H1 (cell line): ENCODE measurements around the gene LTA. TPM values are rescaled to one million over a fixed set of nuclear protein-coding genes. Genes with fewer than 3 reads are reported as not detected.
A peak's percentile ranks its signal among the peaks of the same experiment; 100 is the strongest.

Source experiments
- CTCF ChIA-PET: fragments of 300-600 bp; sonication (Branson Sonifier 250); formaldehyde crosslinking; loops from one replicate; lab custom pipeline; 2021; ENCODE audit not compliant: partially characterized antibody; lab: Charles Lee
- POLR2A ChIA-PET: fragments of 300-600 bp; sonication (Branson Sonifier 250); formaldehyde crosslinking; loops from one replicate; lab custom pipeline; 2021; ENCODE audit warnings: inconsistent platforms; ENCODE audit not compliant: partially characterized antibody; lab: Charles Lee
- DNase-seq, 2 experiments: peaks; one replicate each; pipeline versions ENCODE4 v3.0.0 to v3.0.0-alpha.2; 2010 to 2022; ENCODE audit warnings: low spot score in 2 of 2, low read depth in 1 of 2, mixed read lengths in 1 of 2
- FAIRE-seq: peaks from 2 replicates; lab custom pipeline; 2011; peaks lifted over from hg19 to GRCh38; lab: Jason Lieb, UNC
- H2AFZ ChIP-seq: 2 replicates; pipeline ENCODE4 v1.8.1; 2012; ENCODE audit warnings: low read length, inconsistent platforms
- H2AK5ac ChIP-seq: 2 replicates; pipeline ENCODE4 v1.6.1; 2013; ENCODE audit warnings: low read depth, low read length
- H2BK120ac ChIP-seq: replicated peaks from 2 replicates; pipeline ENCODE3; 2013; ENCODE audit warnings: low read depth, low read length, inconsistent platforms
- H2BK12ac ChIP-seq: 2 replicates; pipeline ENCODE4 v1.6.1; 2013; ENCODE audit warnings: low read depth, low read length
- H2BK15ac ChIP-seq: 2 replicates; pipeline ENCODE4 v1.6.1; 2013; ENCODE audit warnings: low read length
- H2BK20ac ChIP-seq: 2 replicates; pipeline ENCODE4 v1.6.1; 2013; ENCODE audit warnings: low read length
- H2BK5ac ChIP-seq: 2 replicates; pipeline ENCODE4 v1.6.1; 2013; ENCODE audit warnings: low read depth, low read length
- H3K14ac ChIP-seq: 2 replicates; pipeline ENCODE4 v1.6.1; 2013; ENCODE audit warnings: inconsistent platforms; ENCODE audit not compliant: insufficient read length
- H3K18ac ChIP-seq: 2 replicates; pipeline ENCODE4 v1.6.1; 2013; ENCODE audit warnings: low read length; ENCODE audit errors: extremely low read depth
- H3K23ac ChIP-seq: 2 replicates; pipeline ENCODE4 v1.6.1; 2013; ENCODE audit warnings: inconsistent platforms; ENCODE audit not compliant: insufficient read length
- H3K23me2 ChIP-seq: 2 replicates; pipeline ENCODE4 v1.6.1; 2013; ENCODE audit warnings: low read depth, low read length
- H3K27ac ChIP-seq: 2 replicates; pipeline ENCODE4 v1.6.1; 2011; ENCODE audit warnings: low read depth, low read length, inconsistent platforms
- H3K27me3 ChIP-seq, 4 experiments: replicated peaks in 1 of 4; 1 replicate in 1 of 4; 2 replicates in 3 of 4; pipeline versions ENCODE4 v1.6.1 to v1.8.1; 2011 to 2013; ENCODE audit warnings: low read length in 3 of 4, mild to moderate bottlenecking in 3 of 4, inconsistent platforms in 2 of 4, mixed read lengths in 2 of 4, moderate library complexity in 1 of 4; ENCODE audit not compliant: control insufficient read depth in 3 of 4, insufficient read depth in 3 of 4; ENCODE audit errors: extremely low read depth in 1 of 4
- H3K36me3 ChIP-seq, 4 experiments: 2 replicates each; pipeline versions ENCODE4 v1.6.1 to v1.8.1; 2011 to 2013; ENCODE audit warnings: mild to moderate bottlenecking in 4 of 4, low read length in 3 of 4, moderate library complexity in 2 of 4, control low read depth in 1 of 4, inconsistent platforms in 1 of 4; ENCODE audit not compliant: insufficient read depth in 4 of 4, control insufficient read depth in 2 of 4
- H3K4ac ChIP-seq: replicated peaks from 2 replicates; pipeline ENCODE3; 2013; ENCODE audit warnings: low read length, low read depth, mixed read lengths, inconsistent platforms; ENCODE audit not compliant: insufficient read length
- H3K4me1 ChIP-seq, 4 experiments: replicated peaks in 1 of 4; 1 replicate in 1 of 4; 2 replicates in 3 of 4; pipeline versions ENCODE4 v1.6.1 to v1.8.1; 2011 to 2013; ENCODE audit warnings: low read length in 3 of 4, inconsistent platforms in 2 of 4, mixed read lengths in 1 of 4; ENCODE audit not compliant: insufficient read depth in 4 of 4, control insufficient read depth in 3 of 4
- H3K4me2 ChIP-seq, 2 experiments: 2 replicates each; pipeline versions ENCODE4 v1.6.1 to v1.8.1; 2011 to 2013; ENCODE audit warnings: low read depth in 2 of 2, low read length in 2 of 2, control low read depth in 1 of 2, inconsistent platforms in 1 of 2, mild to moderate bottlenecking in 1 of 2; ENCODE audit not compliant: insufficient read depth in 1 of 2
- H3K4me3 ChIP-seq, 4 experiments: fragments of 200-600, 300-600 bp in 1 of 4; sonication (generic), shearing (Covaris generic), sonication (Bioruptor Twin) in 1 of 4; 2 replicates each; pipeline versions ENCODE4 v1.5.1 to v1.8.1; 2011 to 2016; ENCODE audit warnings: low read length in 4 of 4, low read depth in 3 of 4, control low read depth in 2 of 4, inconsistent platforms in 2 of 4, mild to moderate bottlenecking in 2 of 4, mixed read lengths in 1 of 4, moderate library complexity in 1 of 4; ENCODE audit not compliant: insufficient read depth in 2 of 4; ENCODE audit errors: extremely low read depth in 1 of 4
- H3K56ac ChIP-seq: replicated peaks from 2 replicates; pipeline ENCODE3; 2013; ENCODE audit warnings: low read depth, mild to moderate bottlenecking, mixed read lengths, low read length, inconsistent platforms; ENCODE audit not compliant: insufficient read length
- H3K79me1 ChIP-seq: 2 replicates; pipeline ENCODE4 v1.6.1; 2013; ENCODE audit warnings: low read depth, low read length, control low read depth
- H3K79me2 ChIP-seq, 2 experiments: 2 replicates each; pipeline versions ENCODE4 v1.6.1 to v1.8.1; 2012 to 2013; ENCODE audit warnings: low read length in 2 of 2, mild to moderate bottlenecking in 2 of 2, inconsistent platforms in 1 of 2; ENCODE audit not compliant: insufficient read depth in 2 of 2, control insufficient read depth in 1 of 2
- H3K9ac ChIP-seq, 4 experiments: replicated peaks in 1 of 4; 1 replicate in 1 of 4; 2 replicates in 3 of 4; pipeline versions ENCODE4 v1.6.1 to v1.8.1; 2011 to 2013; ENCODE audit warnings: low read depth in 3 of 4, low read length in 3 of 4, control low read depth in 2 of 4, mild to moderate bottlenecking in 2 of 4, moderate library complexity in 2 of 4, inconsistent platforms in 1 of 4; ENCODE audit errors: extremely low read depth in 1 of 4
- H3K9me3 ChIP-seq, 2 experiments: 2 replicates each; pipeline versions ENCODE4 v1.6.1 to v1.8.1; 2012 to 2013; ENCODE audit warnings: mild to moderate bottlenecking in 2 of 2, moderate library complexity in 2 of 2, control low read depth in 1 of 2, inconsistent platforms in 1 of 2, low read depth in 1 of 2, low read length in 1 of 2, mixed read lengths in 1 of 2; ENCODE audit not compliant: insufficient read depth in 2 of 2
- H4K20me1 ChIP-seq, 2 experiments: replicated peaks in 1 of 2; 2 replicates each; pipeline versions ENCODE3 to v1.8.1; 2011 to 2013; ENCODE audit warnings: inconsistent platforms in 2 of 2, low read length in 2 of 2, mild to moderate bottlenecking in 1 of 2; ENCODE audit not compliant: insufficient read depth in 2 of 2, control insufficient read depth in 1 of 2
- H4K5ac ChIP-seq: 2 replicates; pipeline ENCODE4 v1.6.1; 2013; ENCODE audit warnings: low read length, low read depth, mixed read lengths, inconsistent platforms; ENCODE audit not compliant: insufficient read length
- H4K8ac ChIP-seq: 2 replicates; pipeline ENCODE4 v1.8.0; 2013; ENCODE audit warnings: mild to moderate bottlenecking, moderate library complexity, low read length, inconsistent platforms; ENCODE audit not compliant: insufficient read depth; ENCODE audit errors: extremely low read depth
- H4K91ac ChIP-seq: replicated peaks from 2 replicates; pipeline ENCODE3; 2013; ENCODE audit warnings: low read length, mixed read lengths, inconsistent platforms; ENCODE audit not compliant: insufficient read length
- POLR2A ChIP-seq, 2 experiments: IDR thresholded peaks; 1 replicate in 1 of 2; 2 replicates in 1 of 2; pipeline ENCODE4 v1.6.1; 2011; ENCODE audit warnings: low read depth in 2 of 2, low read length in 2 of 2, mild to moderate bottlenecking in 2 of 2; ENCODE audit errors: control extremely low read depth in 1 of 2
- SP1 ChIP-seq: IDR thresholded peaks from 2 replicates; pipeline ENCODE4 v1.6.1; 2011; ENCODE audit warnings: low read depth, low read length
- WGBS, 2 experiments: shearing (Covaris generic) in 1 of 2; methylation state at CpG; one replicate each; pipeline versions ENCODE4 v1.1.6 to v1.1.7; 2013 to 2015; ENCODE audit warnings: low lambda C conversion rate in 2 of 2, mixed read lengths in 2 of 2, inconsistent platforms in 1 of 2, low coverage in 1 of 2, missing lambda C conversion rate in 1 of 2; ENCODE audit not compliant: insufficient replicate concordance in 2 of 2, insufficient coverage in 1 of 2, insufficient read length in 1 of 2; ENCODE audit errors: extremely low coverage in 1 of 2, missing lambda C conversion rate in 1 of 2; 5-methylcytosine and 5-hydroxymethylcytosine counted together
- polyA plus RNA-seq, 7 experiments: library from polyadenylated mRNA; depleted of rRNA in 3 of 7; stranded (reverse) in 5 of 7; unstranded in 2 of 7; fragments of >200 nt in 5 of 7; fragments of 200-250 nt in 2 of 7; gene quantifications; 1 replicate in 5 of 7; 2 replicates in 1 of 7; 4 replicates in 1 of 7; pipeline versions ENCODE4 v1.2.1 to v1.2.3, GENCODE V29; 2011 to 2013; ENCODE audit warnings: missing spikeins in 2 of 7, mixed read lengths in 2 of 7
- total RNA-seq: library from RNA; stranded (reverse); fragmentation: NEBNext Ultra II Directional; extraction: Animal tissue kit (Norgen Biotek cat#: 25700); gene quantifications from 2 replicates; pipeline ENCODE4 v1.2.1, GENCODE V29; 2021

Gene LTA
- total and polyA plus RNA-seq, 2 of the 8 experiments (the other 6 are each of a cell fraction or from before 2014, with no cell fraction given) = not detected

- no peak overlapping the region for H2AK5ac ChIP-seq
- no peak overlapping the region; a peak in 1 of 7 replicates for H3K9ac ChIP-seq
- no peak overlapping the region for H2BK12ac ChIP-seq
- H3K4me1 ChIP-seq = peaks cover 2 to 13% (median 7%) of the 10 kb centered on the region in 4 experiments; a peak in 5 of 7 replicates
- H2AFZ ChIP-seq = no peak overlapping the region
- H3K9me3 ChIP-seq = no peaks in the 10 kb centered on the region
- H3K27me3 ChIP-seq = no peaks in the 10 kb centered on the region
- no peak overlapping the region for H3K56ac ChIP-seq
- H3K4ac ChIP-seq = no peak overlapping the region
- H3K79me2 ChIP-seq = peaks cover 34 to 75% of the 10 kb centered on the region in 2 experiments
- H3K4me2 ChIP-seq = peak overlapping the region; percentile 71 to 86; a peak in 3 of 4 replicates
- 90% methylated on average over 6 of the region's 6 CpGs; no CpG with 5 or more reads in 1 of the 2 experiments for WGBS, 2 experiments
- H4K91ac ChIP-seq = no peak overlapping the region
- no peak for FAIRE-seq
- H2BK20ac ChIP-seq = no peak overlapping the region
- H3K4me3 ChIP-seq = peak overlapping the region in 2 of 4 experiments; percentile 75 to 95; a peak in 2 of 8 replicates
- no peak for DNase-seq
- H4K8ac ChIP-seq = no peak overlapping the region
- H2BK120ac ChIP-seq = no peak overlapping the region
- no peak overlapping the region for H2BK15ac ChIP-seq
- H4K20me1 ChIP-seq = peaks cover 37 to 39% of the 10 kb centered on the region in 2 experiments
- no peak overlapping the region for H3K14ac ChIP-seq
- peaks cover 50 to 67% (median 62%) of the 10 kb centered on the region in 4 experiments for H3K36me3 ChIP-seq
- no peak overlapping the region for H4K5ac ChIP-seq
- no peak for TF ChIP-seq SP1
- peak in 1 of 2 experiments; percentile 21; a peak in 1 of 3 replicates for TF ChIP-seq POLR2A (IDR thresholded peaks at IDR 0.05; ENCODE audit: control extremely low read depth in 1 of 2, low read depth in 2 of 2, low read length in 2 of 2)
- TF ChIP-seq, all 59 proteins: peak for 1
- ChIA-PET CTCF (interaction anchor here (0.9 to 24.7 kb wide), 5 partner anchors 9 to 125 kb away, joined by 3 to 613 read pairs (median 4); partner anchors contain the start of gene NCR3), POLR2A (interaction anchor here (1.0 to 18.4 kb wide), 18 partner anchors 4 to 164 kb away, joined by 3 to 428 read pairs (median 4); partner anchors contain the start of genes ABHD16A, ATP6V1G2, C6orf47 and CSNK2B)
- Histone ChIP-seq H3K79me1 (peaks cover 8% of the 10 kb centered on the region; the same call in 1 of the 2 replicates), H3K23me2 (peaks cover 5% of the 10 kb centered on the region), H3K18ac (no peak overlapping the region), H2BK5ac (no peak overlapping the region), H3K27ac (no peak overlapping the region), H3K23ac (no peak overlapping the region)
Measured at GRCh38 chr6:31538805-31539400, 33.2 kb upstream of the LTA start.
